D721Med (cell line): ENCODE results near the gene FBXL2.

Experiments used
- DNase-seq: peaks from one replicate; pipeline ENCODE4 v3.0.0; 2011; ENCODE audit warnings: low spot score; ENCODE audit not compliant: insufficient read length
- FAIRE-seq: peaks from 2 replicates; lab custom pipeline; 2011; peaks lifted over from hg19 to GRCh38; lab: Jason Lieb, UNC
- TF ChIP-seq, protein P1 (sequence below): IDR thresholded peaks from 2 replicates; pipeline ENCODE4 v1.5.1; 2012; ENCODE audit warnings: mild to moderate bottlenecking, control low read depth; ENCODE audit not compliant: insufficient read depth; ENCODE audit errors: missing control alignments

The FBXL2 gene

GRCh38 chr3:33269385-33269784 lies 7.9 kb upstream of the FBXL2 start:
- TF ChIP-seq, protein P1, sequence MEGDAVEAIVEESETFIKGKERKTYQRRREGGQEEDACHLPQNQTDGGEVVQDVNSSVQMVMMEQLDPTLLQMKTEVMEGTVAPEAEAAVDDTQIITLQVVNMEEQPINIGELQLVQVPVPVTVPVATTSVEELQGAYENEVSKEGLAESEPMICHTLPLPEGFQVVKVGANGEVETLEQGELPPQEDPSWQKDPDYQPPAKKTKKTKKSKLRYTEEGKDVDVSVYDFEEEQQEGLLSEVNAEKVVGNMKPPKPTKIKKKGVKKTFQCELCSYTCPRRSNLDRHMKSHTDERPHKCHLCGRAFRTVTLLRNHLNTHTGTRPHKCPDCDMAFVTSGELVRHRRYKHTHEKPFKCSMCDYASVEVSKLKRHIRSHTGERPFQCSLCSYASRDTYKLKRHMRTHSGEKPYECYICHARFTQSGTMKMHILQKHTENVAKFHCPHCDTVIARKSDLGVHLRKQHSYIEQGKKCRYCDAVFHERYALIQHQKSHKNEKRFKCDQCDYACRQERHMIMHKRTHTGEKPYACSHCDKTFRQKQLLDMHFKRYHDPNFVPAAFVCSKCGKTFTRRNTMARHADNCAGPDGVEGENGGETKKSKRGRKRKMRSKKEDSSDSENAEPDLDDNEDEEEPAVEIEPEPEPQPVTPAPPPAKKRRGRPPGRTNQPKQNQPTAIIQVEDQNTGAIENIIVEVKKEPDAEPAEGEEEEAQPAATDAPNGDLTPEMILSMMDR: no peak
- no peak for DNase-seq
- no peak for FAIRE-seq

GRCh38 chr3:33271324-33271723 lies 5.9 kb upstream of the FBXL2 start:
- TF ChIP-seq, protein P1: no peak
- FAIRE-seq: no peak
- no peak for DNase-seq

GRCh38 chr3:33273628-33274027 lies 3.6 kb upstream of the FBXL2 start:
- TF ChIP-seq, protein P1: no peak
- no peak for FAIRE-seq
- no peak for DNase-seq

DNA sequence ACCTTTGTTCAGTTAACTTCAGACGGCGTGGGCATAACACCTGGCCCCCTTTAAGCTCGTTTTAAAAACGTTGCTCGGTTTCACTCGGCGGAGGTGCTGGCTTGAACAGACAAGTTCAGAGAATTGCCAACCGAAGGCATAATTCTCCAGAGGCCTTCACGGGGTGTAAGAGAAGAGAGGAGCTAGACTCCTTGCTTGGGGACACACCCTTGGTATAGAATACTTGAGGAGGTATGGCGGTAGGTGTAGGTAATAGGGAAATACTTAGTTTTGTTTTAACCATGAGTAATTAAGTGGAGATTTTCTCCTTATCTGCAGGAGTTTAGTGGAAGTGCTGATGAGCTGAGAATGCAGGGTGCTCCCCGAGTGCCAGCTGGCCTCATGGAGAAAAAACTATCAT lies 921 bp downstream of the FBXL2 start:
- FAIRE-seq: no peak
- DNase-seq: no peak
- TF ChIP-seq, protein P1: no peak

- TF ChIP-seq, protein P1: no peak
- no peak for FAIRE-seq
Observed at GRCh38 chr3:33287672-33288282, 10.5 kb downstream of the FBXL2 start.

DNA sequence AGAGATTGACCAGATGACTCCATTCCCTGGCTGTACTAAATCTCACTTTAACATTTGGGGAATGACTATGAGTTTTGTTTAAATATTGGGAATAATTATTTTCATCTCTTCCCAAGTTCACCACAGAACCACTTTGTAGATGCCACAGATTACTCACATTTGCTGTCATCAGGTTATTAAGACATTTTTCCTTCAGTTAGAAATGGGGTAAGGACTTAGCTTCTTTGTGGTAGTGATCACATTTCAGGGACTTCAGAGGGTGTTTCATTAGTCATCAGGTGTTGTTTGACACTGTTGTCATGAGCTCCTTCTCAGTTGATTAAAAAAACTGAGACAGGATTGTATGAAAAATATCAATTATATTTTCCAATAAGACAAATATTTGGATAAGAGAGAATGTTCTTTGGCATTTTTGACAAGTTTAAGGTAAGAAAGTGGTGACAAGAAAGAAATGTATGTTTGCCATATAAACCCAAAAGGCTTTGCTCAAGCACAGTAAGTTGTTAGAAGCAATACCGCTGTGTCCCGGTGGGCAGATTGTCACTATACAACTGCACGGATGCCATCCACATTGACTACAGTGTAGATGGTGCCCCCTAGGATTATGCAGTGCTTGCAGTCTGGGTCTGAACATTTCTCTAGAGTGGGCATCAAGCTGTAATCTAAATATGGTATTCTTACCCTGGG lies 22.3 kb downstream of the FBXL2 start:
- TF ChIP-seq, protein P1: peak; percentile 2
- FAIRE-seq (no peak), DNase-seq (no peak)

More at GRCh38 chr3:33287672-33288282, 10.5 kb downstream of the FBXL2 start:
- DNase-seq: no peak

GRCh38 chr3:33312361-33312760 lies 35.1 kb downstream of the FBXL2 start:
- TF ChIP-seq, protein P1: no peak
- no peak for FAIRE-seq
- DNase-seq: no peak
